ENCODE results near the gene MTNR1A. TPM values are rescaled to one million over a fixed set of nuclear protein-coding genes. Genes with fewer than 3 reads are reported as not detected.

Gene MTNR1A
- total and polyA plus RNA-seq, 9 of the 15 experiments (the other 6 are each of a cell fraction or from before 2014, with no cell fraction given) = 0.09 to 0.12 (median 0.10) TPM; not detected in 5

DNA sequence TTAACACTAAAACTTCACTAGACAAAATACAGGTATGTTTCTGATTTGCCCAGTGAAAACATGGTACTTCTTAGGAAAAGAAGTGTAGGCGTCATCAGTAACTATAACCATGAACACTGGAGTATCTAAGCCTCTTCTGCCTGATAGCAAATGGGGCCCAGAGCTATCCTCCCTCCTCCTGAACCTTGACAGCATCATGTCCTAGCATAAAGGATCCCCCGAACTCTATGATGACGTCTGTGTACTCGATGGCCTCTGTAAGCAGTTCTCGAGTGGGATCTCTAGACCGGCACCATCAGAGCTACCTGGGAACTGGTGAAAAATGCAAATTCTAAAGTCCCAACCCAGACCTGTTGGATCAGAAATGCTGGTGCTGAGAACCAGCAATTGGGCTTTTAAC is 36.3 kb upstream of the MTNR1A start (continued):
- TF ChIP-seq, protein P1, sequence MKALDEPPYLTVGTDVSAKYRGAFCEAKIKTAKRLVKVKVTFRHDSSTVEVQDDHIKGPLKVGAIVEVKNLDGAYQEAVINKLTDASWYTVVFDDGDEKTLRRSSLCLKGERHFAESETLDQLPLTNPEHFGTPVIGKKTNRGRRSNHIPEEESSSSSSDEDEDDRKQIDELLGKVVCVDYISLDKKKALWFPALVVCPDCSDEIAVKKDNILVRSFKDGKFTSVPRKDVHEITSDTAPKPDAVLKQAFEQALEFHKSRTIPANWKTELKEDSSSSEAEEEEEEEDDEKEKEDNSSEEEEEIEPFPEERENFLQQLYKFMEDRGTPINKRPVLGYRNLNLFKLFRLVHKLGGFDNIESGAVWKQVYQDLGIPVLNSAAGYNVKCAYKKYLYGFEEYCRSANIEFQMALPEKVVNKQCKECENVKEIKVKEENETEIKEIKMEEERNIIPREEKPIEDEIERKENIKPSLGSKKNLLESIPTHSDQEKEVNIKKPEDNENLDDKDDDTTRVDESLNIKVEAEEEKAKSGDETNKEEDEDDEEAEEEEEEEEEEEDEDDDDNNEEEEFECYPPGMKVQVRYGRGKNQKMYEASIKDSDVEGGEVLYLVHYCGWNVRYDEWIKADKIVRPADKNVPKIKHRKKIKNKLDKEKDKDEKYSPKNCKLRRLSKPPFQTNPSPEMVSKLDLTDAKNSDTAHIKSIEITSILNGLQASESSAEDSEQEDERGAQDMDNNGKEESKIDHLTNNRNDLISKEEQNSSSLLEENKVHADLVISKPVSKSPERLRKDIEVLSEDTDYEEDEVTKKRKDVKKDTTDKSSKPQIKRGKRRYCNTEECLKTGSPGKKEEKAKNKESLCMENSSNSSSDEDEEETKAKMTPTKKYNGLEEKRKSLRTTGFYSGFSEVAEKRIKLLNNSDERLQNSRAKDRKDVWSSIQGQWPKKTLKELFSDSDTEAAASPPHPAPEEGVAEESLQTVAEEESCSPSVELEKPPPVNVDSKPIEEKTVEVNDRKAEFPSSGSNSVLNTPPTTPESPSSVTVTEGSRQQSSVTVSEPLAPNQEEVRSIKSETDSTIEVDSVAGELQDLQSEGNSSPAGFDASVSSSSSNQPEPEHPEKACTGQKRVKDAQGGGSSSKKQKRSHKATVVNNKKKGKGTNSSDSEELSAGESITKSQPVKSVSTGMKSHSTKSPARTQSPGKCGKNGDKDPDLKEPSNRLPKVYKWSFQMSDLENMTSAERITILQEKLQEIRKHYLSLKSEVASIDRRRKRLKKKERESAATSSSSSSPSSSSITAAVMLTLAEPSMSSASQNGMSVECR (CRISPR knock-in tag; IDR thresholded peaks at IDR 0.05) = no peak
- no peak for TF ChIP-seq RBM39 (optimal IDR thresholded peaks at IDR 0.05; ENCODE audit: low read depth, low read length)
- TF ChIP-seq TGIF2 (CRISPR knock-in tag; IDR thresholded peaks at IDR 0.05) = no peak
- TF ChIP-seq, protein P2, sequence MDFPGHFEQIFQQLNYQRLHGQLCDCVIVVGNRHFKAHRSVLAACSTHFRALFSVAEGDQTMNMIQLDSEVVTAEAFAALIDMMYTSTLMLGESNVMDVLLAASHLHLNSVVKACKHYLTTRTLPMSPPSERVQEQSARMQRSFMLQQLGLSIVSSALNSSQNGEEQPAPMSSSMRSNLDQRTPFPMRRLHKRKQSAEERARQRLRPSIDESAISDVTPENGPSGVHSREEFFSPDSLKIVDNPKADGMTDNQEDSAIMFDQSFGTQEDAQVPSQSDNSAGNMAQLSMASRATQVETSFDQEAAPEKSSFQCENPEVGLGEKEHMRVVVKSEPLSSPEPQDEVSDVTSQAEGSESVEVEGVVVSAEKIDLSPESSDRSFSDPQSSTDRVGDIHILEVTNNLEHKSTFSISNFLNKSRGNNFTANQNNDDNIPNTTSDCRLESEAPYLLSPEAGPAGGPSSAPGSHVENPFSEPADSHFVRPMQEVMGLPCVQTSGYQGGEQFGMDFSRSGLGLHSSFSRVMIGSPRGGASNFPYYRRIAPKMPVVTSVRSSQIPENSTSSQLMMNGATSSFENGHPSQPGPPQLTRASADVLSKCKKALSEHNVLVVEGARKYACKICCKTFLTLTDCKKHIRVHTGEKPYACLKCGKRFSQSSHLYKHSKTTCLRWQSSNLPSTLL (IDR thresholded peaks at IDR 0.05) = no peak
- TF ChIP-seq, protein P3, sequence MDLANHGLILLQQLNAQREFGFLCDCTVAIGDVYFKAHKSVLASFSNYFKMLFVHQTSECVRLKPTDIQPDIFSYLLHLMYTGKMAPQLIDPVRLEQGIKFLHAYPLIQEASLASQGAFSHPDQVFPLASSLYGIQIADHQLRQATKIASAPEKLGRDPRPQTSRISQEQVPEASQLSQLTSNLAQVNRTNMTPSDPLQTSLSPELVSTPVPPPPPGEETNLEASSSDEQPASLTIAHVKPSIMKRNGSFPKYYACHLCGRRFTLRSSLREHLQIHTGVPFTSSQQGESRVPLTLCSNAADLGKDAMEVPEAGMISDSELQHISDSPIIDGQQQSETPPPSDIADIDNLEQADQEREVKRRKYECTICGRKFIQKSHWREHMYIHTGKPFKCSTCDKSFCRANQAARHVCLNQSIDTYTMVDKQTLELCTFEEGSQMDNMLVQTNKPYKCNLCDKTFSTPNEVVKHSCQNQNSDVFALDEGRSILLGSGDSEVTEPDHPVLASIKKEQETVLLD (IDR thresholded peaks at IDR 0.05) = no peak
- no peak for TF ChIP-seq HDAC8 (tag; IDR thresholded peaks at IDR 0.05)
- TF ChIP-seq ZNF274 (IDR thresholded peaks at IDR 0.05; ENCODE audit: borderline replicate concordance, low read depth, low read length) = no peak
- TF ChIP-seq, protein P4, sequence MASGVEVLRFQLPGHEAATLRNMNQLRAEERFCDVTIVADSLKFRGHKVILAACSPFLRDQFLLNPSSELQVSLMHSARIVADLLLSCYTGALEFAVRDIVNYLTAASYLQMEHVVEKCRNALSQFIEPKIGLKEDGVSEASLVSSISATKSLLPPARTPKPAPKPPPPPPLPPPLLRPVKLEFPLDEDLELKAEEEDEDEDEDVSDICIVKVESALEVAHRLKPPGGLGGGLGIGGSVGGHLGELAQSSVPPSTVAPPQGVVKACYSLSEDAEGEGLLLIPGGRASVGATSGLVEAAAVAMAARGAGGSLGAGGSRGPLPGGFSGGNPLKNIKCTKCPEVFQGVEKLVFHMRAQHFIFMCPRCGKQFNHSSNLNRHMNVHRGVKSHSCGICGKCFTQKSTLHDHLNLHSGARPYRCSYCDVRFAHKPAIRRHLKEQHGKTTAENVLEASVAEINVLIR (CRISPR knock-in tag; IDR thresholded peaks at IDR 0.05) = no peak
- TF ChIP-seq POLR2H (tag; IDR thresholded peaks at IDR 0.05; ENCODE audit: low read depth) = no peak
